EH (cell line): ENCODE results near the gene PAK2.
"Not testable (repeated sequence)": the region's sequence is repeated elsewhere in the genome, so short reads cannot be mapped to it uniquely, and the experiment has no call there.

Experiments used
- DNase-seq: peaks from one replicate; pipeline ENCODE4 v3.0.0-alpha.2; 2015; ENCODE audit warnings: low read depth

The PAK2 gene

DNA sequence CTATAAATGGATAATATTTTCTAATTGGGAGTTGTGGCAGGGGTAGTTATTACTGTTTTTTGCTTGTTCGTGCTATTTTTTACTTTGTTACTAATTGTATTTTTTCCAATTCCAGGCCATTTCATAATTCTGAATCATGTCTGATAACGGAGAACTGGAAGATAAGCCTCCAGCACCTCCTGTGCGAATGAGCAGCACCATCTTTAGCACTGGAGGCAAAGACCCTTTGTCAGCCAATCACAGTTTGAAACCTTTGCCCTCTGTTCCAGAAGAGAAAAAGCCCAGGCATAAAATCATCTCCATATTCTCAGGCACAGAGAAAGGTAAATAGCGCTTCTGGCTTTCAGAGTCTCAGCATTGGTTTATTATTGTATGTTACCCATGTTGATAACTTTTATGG is 42.9 kb downstream of the PAK2 start:
- DNase-seq = no peak

DNA sequence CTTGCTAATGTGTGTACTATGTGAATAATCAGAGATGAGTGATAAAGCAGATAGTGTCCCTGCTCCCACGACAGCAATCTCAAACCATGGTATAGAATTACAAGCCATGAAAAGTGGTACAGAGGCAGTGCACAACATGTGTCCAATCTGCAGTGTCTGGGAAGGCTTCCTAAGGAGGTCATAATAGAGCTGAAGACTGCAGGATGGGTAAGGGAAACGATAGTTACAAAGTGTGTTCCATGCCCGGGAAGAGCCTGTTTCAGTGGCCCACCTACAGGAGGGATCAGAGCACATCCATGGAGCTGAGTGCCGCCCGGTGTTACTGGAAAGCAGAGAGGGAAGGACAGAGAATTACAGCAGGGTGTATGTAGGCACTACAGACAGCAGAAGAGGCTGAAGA is 48.9 kb downstream of the PAK2 start:
- peak; percentile 61 for DNase-seq

DNA sequence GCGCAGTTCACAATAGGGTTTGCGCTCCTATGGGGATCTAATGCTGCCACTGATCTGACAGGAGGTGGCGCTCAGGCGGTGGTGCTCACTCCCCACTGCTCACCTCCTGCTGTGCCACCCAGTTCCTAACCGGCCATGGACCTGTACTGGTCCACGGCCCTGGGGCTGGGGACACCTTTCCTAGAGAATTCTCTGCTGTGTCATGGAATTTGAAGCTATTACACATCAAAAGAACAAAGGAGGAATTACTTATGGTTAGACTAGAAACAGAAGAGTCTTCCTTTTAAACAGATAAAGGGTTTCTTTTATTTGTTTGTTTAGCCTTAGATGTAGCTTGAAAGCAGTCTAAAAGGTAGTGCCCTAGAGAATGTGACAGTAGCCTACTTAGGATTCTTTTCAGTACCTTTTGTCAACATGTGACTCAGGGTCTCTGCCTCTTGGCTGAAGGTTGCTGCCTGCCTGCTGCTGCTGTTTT is 50.3 kb downstream of the PAK2 start:
- no peak for DNase-seq

DNA sequence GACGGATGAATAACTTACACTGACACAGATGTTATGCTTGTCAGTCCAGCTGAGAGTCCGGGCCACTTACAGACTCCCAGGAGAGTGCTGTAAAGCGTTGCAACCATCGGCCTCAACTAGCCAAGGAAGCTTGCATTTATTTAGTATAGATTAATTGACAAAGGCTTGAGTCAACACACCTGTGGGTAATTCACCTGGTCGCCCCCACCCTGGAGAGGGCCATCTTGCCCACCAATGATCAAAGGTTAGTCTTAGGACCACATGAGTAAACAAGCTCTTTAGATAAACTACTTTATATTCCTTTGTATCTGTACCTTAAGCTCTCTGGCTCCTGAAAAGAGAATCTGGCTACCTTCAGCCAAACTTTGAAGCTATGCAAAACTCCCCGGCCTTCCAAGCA is 51.0 kb downstream of the PAK2 start:
- DNase-seq = no peak

DNA sequence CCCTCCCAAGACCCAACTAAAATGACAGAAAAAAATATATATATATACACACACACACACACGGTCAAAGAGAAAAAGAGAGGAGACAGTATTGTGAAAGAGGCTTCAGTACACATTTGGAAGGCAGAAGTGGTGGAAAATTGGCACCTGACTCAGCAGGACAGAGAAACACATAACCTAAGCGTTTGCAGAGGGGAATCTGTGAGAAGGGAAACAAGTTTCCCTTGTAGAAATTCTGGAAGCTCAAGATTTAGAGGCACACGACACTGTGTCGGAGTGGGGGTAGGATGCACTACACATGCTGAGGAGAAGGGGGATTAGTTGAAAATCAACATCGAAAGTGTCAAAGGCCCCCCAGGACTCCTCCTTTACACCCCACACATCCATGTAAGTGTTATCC is 53.1 kb downstream of the PAK2 start:
- peak; percentile 29 for DNase-seq

DNA sequence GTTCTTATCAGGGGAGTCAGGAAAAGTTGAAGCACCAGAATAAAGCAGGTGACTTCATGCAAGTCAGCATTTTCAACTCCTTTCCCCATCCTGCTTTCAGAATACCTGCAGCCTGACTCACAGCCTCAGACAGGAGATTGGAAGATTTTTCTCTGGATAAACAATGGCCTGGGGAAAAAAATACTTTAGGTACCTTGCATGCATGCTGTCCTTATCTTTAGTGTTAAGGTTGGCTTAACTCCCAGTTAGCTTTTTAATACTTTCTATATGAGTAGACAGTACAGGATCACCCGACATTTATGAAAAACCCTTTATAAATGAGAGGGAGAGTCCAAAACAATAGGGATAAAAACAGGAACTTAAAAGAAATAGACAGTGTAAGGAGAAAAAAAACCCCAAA is 53.6 kb downstream of the PAK2 start:
- peak; percentile 93 for DNase-seq

DNA sequence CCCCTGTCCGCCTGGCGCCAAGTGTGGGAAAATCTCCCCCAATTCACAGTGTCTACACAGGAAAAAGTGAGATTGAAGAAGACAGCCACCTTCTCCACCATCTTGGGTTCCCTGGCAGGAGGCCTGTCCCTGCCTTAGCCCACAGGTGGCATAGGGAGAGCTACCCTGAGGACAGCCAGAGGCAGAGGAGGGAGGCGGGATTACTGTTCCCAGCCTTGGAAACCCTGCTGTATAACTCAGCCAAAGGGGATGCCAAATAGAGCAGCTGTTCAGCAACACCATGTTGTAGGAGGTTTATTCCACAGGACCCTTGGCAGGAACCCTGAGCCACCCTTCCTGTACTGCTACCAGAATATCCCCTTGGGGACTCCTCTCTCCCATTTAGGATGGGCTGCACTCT is 54.8 kb downstream of the PAK2 start:
- DNase-seq = no peak

DNA sequence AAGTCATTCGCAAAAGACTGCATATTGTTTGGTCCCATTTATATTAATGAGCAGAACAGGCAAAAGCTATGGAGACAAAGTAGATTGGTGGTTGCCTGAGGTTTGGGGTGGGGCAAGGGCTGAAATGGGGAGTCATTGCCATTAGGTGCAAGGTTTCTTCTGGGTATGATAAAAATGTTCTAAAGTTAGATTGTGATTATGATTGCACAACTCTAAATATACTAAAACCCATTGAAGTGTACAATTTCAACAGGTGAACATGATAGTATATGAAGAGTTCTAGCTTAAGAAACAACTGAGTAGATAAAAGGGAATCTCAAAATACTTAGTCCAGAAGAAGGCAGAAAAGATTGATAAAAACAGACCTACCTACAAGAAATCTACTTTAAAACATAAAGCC is 56.7 kb downstream of the PAK2 start:
- DNase-seq = no peak

DNA sequence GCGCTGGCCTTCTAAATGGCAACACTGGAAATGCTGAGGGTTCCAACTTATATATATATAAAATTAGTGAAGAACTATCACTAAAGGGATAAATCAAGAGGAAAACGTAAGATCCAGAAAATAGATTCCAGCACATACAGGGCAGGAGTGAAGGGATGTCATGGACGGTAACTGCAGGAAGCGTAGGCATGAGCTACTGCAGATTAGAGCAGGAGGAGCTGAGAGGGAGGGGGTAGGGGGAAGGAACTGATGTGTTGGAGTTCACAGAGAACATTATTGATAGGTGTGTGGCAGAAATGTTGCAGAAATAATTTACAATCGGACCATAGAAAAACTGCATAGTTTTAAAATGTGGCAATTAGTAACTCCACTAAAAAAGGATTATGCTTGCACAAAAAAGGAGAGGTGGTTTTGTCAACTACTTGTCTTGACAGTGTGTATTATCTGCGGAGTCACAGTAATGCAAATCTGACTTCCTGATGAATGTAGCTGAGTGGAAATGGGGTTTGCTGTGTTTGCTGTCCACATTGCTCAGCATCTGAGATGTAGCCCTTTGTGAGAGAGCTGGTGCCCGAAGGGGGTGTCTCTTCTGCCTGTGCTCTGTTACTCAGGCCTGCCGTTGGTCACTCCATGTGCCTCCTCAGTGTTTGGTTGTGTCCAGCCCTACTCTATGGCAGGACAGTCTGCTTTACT is 61.2 kb downstream of the PAK2 start:
- no peak for DNase-seq

DNA sequence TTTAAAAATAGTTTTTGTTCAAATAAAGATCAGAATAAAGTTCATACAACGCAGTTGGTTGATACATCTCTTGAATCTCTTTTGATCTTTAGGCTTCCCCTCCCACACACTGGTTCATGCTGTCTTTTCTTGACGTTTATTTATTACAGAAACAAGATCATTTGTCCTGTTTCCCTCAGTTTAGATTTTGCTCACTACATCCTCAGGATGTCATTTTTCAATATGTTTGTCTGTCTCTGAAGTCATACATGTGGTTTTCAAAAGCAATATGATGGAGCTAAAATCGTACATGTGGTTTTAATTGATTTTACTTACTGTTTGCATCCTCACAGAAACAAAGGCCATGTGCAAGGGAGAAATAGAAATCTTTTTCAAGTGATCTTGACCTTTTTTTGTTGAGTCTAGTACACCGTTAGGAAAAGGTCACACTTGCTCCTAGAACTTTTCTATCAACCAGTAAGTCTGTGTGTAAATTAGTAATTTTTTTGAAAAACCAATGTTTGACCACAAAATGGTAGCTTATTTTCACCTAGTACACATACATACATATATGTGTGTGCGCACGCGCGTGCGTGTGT is 64.3 kb downstream of the PAK2 start:
- DNase-seq = no peak

DNA sequence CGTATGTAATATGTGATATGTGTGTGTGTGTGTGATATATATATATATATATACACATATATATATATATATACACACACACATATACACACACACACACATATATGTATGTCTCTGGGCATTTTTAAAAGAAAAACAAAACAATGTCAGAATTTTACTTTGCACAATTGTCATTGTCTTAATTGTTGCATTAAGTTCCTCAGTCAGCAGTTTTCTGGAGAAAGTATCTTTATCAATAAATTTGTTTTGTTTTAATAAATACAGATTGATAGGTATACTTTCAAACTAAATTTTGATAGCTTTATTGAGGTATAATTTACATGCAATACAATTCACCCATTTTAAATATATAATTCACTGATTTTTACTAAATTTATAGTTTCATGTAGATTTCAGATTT is 65.1 kb downstream of the PAK2 start:
- DNase-seq = no peak

DNA sequence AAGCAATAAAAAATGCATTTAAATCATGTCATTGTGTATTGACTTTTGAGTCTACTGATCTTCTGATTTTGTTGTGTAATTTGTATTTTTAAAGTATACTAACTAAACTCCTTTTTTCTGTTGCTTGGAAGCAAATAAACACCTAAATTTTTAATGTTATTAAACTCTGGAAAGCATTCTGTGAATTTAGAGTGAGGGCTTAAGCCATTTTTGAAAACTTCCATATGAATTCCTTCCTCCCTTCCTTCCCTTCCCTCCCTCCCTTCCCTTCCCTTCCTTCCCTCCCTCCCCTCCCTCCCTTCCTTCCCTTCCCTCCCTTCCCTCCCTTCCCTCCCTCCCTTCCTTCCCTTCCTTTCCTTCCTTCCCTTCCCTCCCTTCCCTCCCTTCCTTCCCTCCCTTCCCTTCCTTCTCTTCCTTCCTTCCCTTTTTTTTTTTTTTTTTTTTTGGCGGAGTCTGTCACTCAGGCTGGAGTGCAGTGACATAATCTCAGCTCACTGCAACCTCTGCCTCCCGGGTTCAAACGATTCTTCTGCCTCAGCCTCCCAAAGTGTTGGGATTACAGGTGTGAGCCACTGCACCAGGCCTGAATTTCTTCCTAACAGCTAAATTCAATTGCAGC is 71.4 kb downstream of the PAK2 start:
- no peak for DNase-seq

DNA sequence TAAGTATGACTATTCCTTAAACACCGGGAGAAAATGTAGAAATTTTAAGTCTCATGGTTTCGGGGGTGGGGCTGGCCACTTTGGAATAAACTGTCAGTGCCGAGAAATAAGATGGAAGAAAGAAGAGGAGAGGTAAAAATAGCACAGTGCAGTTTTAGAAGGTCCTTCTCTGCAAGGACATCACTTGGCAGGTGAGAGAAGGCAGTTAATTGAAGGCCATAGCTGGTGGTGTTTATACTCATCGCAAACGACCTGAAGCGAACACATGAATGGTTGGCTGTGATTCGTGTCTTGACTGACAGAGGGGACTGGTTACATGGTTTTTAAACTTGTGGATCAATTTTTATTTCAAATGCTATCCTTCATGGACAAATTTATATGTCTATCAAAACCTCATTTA is 73.2 kb downstream of the PAK2 start:
- no peak for DNase-seq

DNA sequence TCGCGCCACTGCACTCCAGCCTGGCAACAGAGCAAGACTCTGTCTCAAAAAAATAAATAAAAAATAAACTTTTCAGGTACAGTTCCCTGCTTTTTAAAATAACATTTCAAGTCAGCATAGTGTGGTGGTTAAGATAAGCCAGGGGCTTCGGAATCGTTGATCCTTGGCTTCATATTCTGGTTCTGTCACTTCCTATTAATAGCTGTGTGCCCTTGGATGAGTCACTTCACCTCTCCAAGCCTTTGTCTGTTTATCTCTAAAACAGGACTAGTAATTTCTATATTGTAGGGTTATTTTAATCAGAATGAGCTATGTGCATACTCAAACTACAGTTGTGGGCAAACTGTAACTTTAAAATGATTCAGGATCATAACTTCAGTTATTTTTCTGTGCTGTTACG is 74.2 kb downstream of the PAK2 start:
- DNase-seq = peak; percentile 42

DNA sequence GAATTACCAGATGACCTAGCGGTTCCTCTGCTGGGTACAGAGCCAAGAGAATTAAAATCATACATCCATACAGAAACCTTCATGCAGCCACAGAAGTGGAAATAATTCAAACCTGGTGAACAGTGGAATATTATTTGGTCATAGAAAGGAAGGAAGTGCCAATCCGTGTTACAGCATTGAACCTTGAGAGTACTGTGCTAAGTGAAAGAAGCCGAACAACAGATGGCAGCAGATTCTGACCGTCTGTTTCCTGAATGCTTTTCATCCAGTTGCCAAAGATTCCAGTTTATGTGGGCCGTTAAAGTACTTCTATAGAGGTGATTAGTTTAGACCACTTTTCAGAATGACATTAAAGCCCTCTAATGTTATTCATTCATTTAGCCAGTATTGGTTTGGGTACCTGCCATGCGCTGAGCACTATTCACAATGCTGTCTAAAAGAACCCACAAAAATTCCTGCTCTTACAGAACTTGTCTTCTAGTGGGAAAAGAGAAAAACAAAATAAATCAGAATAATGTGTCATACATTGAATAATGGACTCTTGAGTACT is 82.2 kb downstream of the PAK2 start:
- DNase-seq = no peak

DNA sequence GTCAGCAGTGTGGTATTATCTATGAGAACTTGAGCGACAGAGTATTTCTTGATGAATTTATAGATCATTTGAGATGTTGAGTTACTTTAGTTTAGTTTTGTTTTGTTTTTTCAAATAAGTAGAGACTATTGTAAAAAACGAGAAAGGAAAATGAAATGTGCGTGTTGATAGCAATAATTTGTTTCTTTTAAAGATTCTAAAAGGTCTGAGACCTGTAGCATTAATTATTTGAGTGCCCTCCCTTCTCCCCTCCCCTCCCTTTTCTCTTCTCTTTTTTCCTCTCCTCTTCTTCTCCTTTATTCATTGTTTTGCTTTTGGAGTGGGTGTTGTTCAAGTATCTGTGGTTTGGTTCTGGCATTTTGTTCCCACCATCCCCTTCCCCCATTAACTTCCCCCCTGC is 90.0 kb downstream of the PAK2 start:
- DNase-seq = not testable (repeated sequence)

DNA sequence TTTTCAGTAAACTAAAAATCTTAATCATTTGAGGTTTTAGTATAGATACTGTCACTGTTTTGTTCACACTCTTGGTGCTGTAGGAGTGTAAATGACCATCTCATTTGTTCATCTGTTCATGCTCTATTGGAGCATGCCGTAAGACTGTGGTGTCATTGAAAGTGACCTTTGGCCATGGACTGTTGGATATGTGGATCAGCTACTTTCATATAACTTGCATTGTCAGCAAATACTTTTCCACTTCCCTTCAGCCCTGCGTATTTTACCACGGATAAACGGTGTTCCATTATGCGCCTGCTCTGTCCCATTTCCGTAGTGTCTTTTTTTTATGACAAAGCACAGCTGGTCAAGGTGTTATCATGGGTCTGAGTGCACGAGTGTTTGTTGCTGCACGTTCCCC is 95.4 kb downstream of the PAK2 start:
- no peak for DNase-seq

DNA sequence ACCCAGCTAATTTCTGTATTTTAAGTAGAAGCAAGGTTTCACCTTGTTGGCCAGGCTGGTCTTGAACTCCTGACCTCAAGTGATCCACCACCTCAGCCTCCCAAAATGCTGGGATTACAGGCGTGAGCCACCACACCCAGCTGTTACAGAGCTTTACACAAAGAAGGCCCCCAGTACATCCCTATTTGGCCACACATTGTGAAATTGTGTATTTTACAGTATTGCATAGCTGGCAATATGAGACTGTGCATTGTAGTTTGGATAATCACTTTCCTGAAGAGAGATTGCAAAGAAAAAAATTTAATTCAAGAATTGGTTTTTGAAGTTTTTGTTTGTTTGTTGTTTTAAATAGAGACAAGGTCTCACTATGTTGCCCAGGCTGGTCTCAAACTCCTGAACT is 97.0 kb downstream of the PAK2 start:
- DNase-seq = not testable (repeated sequence)

DNA sequence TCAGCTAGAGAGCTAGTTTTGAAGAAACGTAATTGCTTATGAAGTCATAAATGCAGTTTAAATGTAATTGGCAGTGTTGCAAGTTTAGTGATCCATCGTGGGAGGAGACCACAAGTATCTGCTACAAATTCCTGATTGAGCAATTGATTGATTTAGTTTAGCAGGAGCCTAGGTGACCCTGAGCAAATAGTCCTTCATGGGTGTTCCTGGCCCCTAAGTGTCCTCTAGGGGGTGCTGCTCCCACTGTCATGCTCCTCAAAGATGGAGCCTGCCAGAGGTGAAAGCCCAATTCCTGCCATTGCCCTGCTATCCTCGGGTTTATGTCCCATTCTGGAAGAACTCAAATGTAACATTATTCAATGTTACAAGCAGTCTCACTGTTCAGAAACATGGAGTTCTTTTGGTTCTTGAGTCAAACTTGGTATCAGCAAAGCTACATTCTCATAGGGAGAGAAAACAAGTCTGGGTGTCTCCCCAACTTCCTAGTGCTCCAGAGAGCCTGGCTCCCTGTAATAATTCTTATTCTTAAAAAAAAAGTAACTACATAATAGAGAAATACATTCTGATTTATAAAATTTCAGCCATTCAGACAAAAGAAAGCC is 98.3 kb downstream of the PAK2 start:
- peak; percentile 72 for DNase-seq

DNA sequence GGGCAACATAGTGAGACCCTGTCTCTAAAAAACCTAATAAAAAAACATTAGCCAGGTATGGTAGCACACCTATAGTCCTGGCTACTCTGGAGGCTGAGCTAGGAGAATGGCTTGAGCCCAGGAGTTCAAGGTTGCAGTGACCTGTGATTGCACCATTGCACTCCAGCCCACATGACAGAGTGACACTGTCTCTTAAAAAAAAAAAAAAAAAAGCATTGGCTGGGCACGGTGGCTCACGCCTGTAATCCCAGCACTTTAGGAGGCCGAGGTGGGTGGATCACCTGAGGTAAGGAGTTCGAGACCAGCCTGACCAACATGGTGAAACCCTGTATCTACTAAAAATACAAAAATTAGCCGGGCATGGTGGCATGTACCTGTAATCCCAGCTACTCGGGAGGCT is 99.7 kb downstream of the PAK2 start:
- DNase-seq = not testable (repeated sequence)

DNA sequence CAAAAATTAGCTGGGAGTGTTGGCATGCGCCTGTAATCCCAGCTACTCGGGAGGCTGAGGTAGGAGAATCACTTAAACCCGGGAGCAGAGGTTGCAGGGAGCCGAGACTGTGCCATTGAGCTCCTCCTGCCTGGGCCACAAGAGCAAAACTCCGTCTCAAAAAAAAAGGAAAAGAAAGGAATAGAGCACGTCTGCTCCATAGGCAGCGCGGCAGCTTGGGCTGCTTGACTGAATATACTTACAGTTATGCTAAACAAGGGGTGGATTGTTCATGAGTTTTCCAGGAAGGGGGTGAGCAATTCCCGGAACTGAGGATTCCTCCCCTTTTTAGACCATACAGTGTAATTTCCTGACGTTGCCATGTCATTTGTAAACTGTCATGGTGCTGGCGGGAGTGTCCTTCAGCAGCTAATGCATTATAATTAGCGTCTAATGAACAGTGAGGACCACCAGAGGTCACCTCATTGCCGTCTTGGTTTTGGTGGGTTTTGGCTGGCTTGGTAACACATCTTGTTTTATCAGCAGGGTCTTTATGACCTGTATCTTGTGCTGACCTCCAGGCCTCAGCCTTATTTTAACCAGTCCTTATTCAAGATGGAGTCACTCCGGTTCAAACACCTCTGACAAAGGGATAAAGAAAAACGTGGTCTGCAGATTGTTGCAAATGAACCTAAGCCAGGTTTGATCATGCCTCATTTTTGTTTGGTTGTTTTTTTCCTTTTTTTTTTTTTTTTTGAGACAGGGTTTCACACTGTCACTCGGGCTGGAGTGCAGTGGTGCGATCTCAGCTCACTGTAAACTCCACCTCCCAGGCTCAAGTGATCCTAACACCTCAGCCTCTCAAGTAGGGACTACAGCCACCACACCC is 103.1 kb downstream of the PAK2 start:
- no peak for DNase-seq
